ENCODE data around the gene TNS3.
"Not testable (repeated sequence)": the region's sequence is repeated elsewhere in the genome, so short reads cannot be mapped to it uniquely, and the experiment has no call there.

The TNS3 gene

DNA sequence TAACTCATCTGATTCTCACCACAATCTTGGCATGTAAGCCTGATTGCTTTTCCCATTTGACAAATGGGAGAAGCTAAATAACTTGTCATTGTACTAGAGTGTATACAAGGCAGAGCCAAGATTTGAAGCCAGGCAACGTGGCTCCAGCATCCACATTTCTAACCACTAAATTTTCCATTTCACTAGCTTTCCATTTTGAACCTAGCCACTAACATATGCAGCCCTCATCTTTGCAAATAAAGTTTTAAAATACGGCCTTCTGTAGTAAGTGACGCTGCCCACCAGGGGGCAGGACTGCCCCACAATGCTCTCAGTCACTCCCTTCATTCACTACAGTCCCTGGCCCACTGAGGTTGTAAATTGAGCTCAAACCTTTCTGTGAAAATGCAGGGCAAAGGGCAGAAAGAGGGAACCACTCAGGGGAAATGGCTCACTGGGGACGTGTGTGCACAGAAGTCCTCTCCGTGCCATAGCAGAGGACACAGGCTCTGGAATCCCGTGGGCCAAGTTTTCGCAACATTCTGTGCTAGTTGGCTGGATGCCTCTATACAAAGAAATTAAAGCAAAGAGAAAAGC, 315.7 kb downstream of the TNS3 start:
- H3K4me3 ChIP-seq (replicated peaks; ENCODE audit: low read depth, low read length), result no peak overlapping the region
- DNase-seq (ENCODE audit: extremely low read depth, low read depth), result no peak
- TF ChIP-seq CTCF (IDR thresholded peaks at IDR 0.05; ENCODE audit: low read depth, low read length, missing control alignments), result peak; percentile 92

DNA sequence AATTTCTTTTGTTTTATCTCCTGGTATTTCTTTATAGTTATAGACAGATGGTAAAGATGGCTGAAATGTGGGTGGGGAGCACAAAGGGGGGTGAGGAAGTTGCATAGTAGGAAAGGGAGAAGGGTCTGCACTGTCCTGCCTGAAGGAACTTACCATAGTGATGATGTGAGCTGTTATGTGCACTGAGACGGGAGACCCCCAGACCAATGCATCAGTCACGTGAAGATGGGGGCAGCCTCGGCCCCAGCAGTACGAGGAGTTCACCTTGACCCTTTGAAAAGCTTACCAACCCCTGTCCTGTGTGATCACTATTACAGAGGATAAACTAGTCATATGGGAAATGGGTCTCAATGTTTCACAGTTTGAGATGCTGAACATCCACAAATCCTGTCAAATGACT, 316.3 kb downstream of the TNS3 start:
- no peak overlapping the region for H3K4me3 ChIP-seq (replicated peaks; ENCODE audit: low read depth, low read length)
- TF ChIP-seq CTCF (IDR thresholded peaks at IDR 0.05; ENCODE audit: low read depth, low read length, missing control alignments), result no peak
- DNase-seq (ENCODE audit: extremely low read depth, low read depth), result no peak

DNA sequence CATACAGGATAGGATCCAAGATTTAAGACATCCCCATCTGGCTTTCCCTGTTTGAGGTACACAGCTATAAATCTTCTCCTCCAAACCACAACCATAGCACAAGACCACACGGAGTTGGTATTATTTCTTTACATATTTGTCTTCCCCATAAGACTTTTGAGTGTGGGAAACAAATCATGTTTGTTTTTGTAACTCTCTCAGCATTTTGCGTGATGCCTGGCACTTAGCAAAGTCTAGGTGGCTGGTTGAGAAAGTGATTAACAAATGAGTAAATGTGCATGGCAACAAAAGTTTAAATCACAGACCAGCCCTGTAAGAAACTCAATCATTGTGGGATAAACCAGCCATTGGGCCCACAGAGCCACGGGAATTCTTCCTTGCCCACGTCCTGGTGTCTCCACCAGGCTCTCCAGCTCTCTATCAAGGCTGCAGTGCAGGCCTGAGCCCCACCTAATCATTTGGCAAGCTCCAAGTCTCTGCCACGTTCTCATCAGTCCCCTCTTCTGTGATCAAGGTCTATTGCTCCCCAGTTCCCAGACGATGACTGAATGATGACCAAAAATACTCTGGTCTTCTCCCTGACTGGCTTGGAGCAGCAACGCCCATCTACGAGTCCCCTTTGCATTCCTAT, 317.8 kb downstream of the TNS3 start:
- H3K4me3 ChIP-seq (replicated peaks; ENCODE audit: low read depth, low read length), result no peak overlapping the region
- no peak for TF ChIP-seq CTCF (IDR thresholded peaks at IDR 0.05; ENCODE audit: low read depth, low read length, missing control alignments)
- no peak for DNase-seq (ENCODE audit: extremely low read depth, low read depth)

DNA sequence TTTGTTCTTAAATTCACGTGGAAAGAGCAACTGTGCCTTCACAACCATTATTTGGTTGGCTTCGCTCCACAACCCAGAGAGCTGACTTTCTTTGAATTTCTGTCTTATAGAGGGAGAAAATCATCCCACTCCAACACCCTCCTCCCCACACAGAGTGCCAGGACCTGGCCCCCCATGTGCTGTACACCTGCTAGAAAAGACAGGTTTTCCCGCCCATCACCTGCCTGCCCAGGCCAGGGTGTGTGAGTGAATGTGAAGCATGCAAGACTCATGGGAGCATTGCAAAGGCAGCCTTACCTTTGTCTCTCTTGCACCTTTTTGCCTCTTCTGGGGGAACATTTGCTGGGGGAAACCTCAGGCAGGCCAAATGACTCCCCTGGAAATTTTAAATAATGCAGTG, 319.0 kb downstream of the TNS3 start:
- no peak overlapping the region for H3K4me3 ChIP-seq (replicated peaks; ENCODE audit: low read depth, low read length)
- DNase-seq (ENCODE audit: extremely low read depth, low read depth), result no peak
- TF ChIP-seq CTCF (IDR thresholded peaks at IDR 0.05; ENCODE audit: low read depth, low read length, missing control alignments), result no peak

DNA sequence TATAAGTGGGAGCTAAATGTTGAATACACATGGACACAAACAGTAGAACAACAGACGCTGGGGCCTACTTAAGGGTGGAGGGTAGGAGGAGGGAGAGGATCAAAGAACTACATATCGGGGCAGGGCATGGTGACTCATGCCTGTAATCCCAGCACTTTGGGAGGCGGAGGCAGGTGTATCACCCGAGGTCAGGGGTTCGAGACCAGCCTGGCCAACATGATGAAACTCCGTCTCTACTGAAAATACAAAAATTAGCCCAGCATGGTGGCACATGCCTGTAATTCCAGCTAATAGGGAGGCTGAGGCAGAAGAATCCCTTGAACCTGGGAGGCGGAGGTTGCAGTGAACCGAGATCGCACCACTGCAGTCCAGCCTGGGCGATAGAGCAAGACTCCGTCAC, 319.8 kb downstream of the TNS3 start:
- not testable (repeated sequence) for H3K4me3 ChIP-seq (replicated peaks; ENCODE audit: low read depth, low read length)

DNA sequence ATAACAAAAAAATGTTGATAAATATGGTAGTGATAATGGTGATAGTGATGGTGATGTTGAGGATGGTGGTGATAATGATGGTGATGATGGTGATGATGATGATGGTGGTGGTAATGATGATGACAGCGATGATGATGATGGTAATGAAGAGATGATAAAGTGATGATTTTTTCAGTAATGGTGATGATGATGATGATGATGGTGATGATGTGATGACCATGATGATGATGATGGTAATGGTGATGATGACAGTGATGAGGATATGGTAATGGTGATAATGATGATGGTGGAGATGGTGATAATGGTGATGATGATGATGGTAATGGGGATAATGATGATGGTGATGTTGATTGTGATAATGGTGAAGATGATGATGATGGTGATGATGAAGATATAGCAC, 321.6 kb downstream of the TNS3 start:
- no peak for TF ChIP-seq CTCF (IDR thresholded peaks at IDR 0.05; ENCODE audit: low read depth, low read length, missing control alignments)
- DNase-seq (ENCODE audit: extremely low read depth, low read depth), result no peak
- no peak overlapping the region for H3K4me3 ChIP-seq (replicated peaks; ENCODE audit: low read depth, low read length)

More for the DNA sequence above, 319.8 kb downstream of the TNS3 start:
- DNase-seq (ENCODE audit: extremely low read depth, low read depth), result not testable (repeated sequence)

GRCh38 chr7:47259682-47260081, 322.2 kb downstream of the TNS3 start:
- no peak for DNase-seq (ENCODE audit: extremely low read depth, low read depth)
- no peak overlapping the region for H3K4me3 ChIP-seq (replicated peaks; ENCODE audit: low read depth, low read length)
- no peak for TF ChIP-seq CTCF (IDR thresholded peaks at IDR 0.05; ENCODE audit: low read depth, low read length, missing control alignments)

Data from HFF-Myc (cell line).